Activated effector memory CD4-positive, alpha-beta T cell treated with Interleukin-2 at 50 U/mL for 16 hours (primary cell): ENCODE measurements around the gene CFAP43.

Source experiments
- DNase-seq: peaks from one replicate; pipeline ENCODE4 v3.0.0-alpha.2; 2020

The CFAP43 gene

DNA sequence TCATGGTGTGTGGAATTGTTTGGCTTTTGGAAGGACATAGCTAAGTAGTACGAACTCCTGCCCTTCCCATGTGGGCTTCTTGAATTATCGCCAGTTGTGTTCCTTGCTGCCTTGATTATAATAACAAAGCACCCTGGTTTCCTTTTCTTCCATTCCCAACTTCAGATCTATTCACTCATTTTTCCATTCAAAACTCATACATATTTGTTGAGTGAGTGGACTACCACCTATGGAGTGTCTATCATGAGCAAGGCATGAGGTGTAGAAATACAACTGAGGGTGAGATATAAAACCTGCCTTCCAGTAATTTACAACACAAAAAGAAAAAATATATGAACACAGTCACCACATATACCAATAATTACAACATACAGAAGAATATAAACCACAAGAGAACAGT lies 141.6 kb downstream of the CFAP43 start:
- DNase-seq = no peak

DNA sequence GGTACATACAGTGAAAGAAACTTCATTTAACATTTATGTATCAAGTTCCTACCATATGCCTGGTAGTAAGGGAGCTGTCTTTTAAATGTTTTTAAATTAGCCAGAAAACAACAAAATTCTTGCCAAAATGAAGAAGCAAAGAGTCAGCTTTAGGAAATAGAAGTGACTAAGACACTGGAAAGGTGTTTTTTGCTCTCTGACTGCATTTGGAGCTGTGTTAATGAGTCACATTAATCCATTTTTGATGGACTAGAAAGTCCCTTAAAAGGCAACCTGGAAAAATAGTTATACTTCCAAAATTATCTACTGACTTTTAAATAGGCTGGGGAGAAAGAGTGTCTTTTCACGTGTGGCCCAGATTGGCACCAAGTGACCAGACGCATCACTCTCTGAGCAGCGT lies 142.5 kb downstream of the CFAP43 start:
- DNase-seq = no peak

GRCh38 chr10:104088239-104088638 lies 143.9 kb downstream of the CFAP43 start:
- no peak for DNase-seq

DNA sequence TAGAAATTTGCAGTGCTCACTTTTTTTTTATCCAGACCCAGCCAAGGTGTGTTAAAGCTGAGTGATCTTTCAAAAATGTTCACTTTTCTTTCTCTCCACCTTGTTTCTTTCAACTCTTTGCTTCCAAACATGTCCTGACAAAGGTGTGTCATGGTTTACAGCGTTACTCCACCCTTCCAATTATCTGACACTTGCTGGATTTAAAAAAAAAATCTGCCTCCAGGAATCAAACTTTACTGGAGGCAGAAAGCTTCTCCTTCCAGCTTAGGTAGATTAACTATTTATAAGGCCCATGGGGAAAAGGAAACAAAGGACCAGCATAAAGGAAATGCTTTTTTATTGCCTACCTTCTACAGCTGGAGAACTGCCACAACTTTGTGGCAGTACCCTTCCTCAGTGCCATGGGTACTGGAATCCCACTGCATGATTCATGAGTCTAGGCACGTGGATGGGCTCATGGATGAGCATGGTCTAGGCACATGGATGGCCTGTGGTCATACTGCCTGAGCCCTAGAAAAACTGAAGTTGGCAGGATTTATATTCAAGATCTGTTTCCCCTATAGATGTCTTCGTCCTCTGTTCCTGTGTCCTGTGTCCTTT lies 146.3 kb downstream of the CFAP43 start, which contains the start of gene COL17A1:
COL17A1 (minus strand) TSS at position 80 of the 600 bp plus-strand sequence. CDS start 5,207 bp downstream, outside the sequence.
- DNase-seq = no peak

DNA sequence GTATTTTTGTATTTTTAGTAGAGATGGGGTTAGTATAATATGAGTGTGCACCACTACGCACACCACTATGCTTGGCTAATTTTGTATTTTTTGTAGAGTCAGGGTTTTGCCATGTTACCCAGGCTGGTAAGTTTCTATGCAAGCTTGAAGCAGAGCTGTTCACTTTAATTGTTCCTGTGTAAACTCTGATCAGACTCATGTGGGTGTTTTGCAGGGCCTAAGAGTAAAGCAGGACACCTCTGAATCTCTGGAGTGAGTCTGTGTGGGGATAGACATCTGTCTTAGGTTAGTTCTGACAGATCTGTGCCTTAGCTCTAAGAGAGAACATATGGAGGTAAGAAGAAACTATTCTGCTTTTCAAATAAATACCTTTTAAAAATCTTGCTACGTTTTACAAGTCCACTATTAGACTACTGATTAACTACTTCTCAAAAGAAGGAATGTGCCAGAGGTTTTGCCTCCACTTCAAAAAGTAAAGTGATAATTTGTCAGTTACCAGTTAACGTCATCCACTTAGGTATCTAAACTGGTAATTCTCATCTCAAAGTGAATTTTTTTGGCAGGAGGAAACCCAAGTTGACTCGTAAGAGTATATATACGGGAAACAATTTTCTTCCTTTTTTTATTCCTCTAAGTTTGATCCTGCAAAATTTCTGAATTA lies 147.6 kb downstream of the CFAP43 start:
- no peak for DNase-seq

- no peak for DNase-seq
These were observed 150.2 kb downstream of the CFAP43 start for GRCh38 chr10:104081998-104082397.

DNA sequence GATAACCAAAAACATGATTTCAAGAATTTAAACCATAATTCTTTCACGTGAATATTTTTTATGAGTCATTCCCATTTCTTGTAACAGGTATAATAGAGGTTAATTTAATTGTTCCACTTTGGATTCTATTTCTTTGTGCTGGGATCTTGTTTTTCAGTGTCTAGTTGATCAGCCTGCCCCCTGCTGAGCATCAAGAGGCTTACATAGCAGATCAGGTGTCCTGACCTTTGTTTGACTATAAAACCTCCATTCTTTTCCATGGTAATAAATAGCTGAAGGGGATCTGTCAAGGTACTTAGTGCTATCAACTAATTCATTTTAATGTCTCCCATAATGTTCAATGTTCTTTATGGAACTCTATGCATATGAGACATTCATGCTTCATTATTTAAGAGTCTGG lies 151.4 kb downstream of the CFAP43 start:
- no peak for DNase-seq
